WERI-Rb-1 (cell line): ENCODE measurements around the gene ACKR3.

Experiments
- DNase-seq: peaks from one replicate; pipeline ENCODE4 v3.0.0-alpha.2; 2020
- H3K27ac ChIP-seq: fragments of 250-450 bp; sonication (Bioruptor Pico); 2 replicates; pipeline ENCODE4 v1.5.1; 2020; ENCODE audit warnings: mild to moderate bottlenecking, moderate library complexity
- H3K27me3 ChIP-seq: fragments of 250-450 bp; sonication (Bioruptor Pico); 2 replicates; pipeline ENCODE4 v1.5.1; 2021; ENCODE audit warnings: mild to moderate bottlenecking, low read depth, moderate library complexity; ENCODE audit not compliant: insufficient read depth, severe bottlenecking
- H3K36me3 ChIP-seq: fragments of 250-450 bp; sonication (Bioruptor Pico); 2 replicates; pipeline ENCODE4 v1.5.1; 2020; ENCODE audit warnings: mild to moderate bottlenecking, moderate library complexity
- H3K4me3 ChIP-seq: 2 replicates; pipeline ENCODE4 v1.5.1; 2011; ENCODE audit warnings: low read depth, mild to moderate bottlenecking, control low read depth, low read length
- H3K9me3 ChIP-seq: fragments of 250-450 bp; sonication (Bioruptor Pico); 2 replicates; pipeline ENCODE4 v1.5.1; 2021; ENCODE audit warnings: mild to moderate bottlenecking, moderate library complexity; ENCODE audit not compliant: severe bottlenecking
- TF ChIP-seq, protein P1 (sequence below): IDR thresholded peaks from 2 replicates; pipeline ENCODE4 v1.5.1; 2011; ENCODE audit warnings: low read depth, mild to moderate bottlenecking, control low read depth, inconsistent platforms, low read length

Gene ACKR3

GRCh38 chr2:236627841-236628240, 58.2 kb downstream of the ACKR3 start:
- H3K9me3 ChIP-seq: no peaks in the 10 kb centered on the region
- no peaks in the 10 kb centered on the region for H3K36me3 ChIP-seq
- no peak overlapping the region for H3K4me3 ChIP-seq
- DNase-seq: no peak
- TF ChIP-seq, protein P1, sequence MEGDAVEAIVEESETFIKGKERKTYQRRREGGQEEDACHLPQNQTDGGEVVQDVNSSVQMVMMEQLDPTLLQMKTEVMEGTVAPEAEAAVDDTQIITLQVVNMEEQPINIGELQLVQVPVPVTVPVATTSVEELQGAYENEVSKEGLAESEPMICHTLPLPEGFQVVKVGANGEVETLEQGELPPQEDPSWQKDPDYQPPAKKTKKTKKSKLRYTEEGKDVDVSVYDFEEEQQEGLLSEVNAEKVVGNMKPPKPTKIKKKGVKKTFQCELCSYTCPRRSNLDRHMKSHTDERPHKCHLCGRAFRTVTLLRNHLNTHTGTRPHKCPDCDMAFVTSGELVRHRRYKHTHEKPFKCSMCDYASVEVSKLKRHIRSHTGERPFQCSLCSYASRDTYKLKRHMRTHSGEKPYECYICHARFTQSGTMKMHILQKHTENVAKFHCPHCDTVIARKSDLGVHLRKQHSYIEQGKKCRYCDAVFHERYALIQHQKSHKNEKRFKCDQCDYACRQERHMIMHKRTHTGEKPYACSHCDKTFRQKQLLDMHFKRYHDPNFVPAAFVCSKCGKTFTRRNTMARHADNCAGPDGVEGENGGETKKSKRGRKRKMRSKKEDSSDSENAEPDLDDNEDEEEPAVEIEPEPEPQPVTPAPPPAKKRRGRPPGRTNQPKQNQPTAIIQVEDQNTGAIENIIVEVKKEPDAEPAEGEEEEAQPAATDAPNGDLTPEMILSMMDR: no peak
- H3K27ac ChIP-seq: no peak overlapping the region
- H3K27me3 ChIP-seq: no peaks in the 10 kb centered on the region

- TF ChIP-seq, protein P1: no peak
- Histone ChIP-seq H3K9me3 (no peaks in the 10 kb centered on the region), H3K27ac (no peak overlapping the region), H3K4me3 (no peak overlapping the region), H3K27me3 (no peaks in the 10 kb centered on the region), H3K36me3 (no peaks in the 10 kb centered on the region)
- no peak for DNase-seq
Observed at GRCh38 chr2:236628256-236628901, 58.8 kb downstream of the ACKR3 start.

DNA sequence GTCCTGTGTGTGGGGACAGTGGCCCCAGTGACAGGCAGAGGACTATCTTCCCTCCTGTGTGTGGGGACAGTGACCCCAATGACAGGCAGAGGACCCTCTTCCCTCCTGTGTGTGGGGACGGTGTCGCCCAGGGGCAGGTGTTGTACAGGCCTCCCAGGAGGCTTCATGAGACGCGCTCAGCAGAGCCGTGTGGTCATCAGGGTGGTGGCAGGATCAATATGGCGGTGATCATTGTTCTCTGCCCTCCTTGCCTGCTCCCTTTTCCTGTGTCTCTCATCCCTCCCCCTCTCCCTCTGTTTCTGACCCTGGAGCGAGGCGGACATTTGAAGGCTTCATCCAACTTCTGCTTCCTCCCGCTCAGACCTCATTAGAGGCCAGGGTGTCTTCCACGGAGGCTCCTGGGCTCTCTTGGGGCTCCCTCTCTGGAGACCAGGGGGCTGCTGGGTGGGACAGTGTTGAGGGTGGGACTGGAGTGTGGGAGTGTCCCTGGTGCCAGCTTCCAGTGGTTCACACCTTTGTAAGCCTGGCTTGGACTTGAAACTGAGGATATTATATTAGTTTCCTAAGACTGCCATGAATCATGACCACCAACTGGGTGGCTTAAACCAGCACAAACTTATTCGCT, 59.5 kb downstream of the ACKR3 start:
- no peaks in the 10 kb centered on the region for H3K27me3 ChIP-seq
- TF ChIP-seq, protein P1: no peak
- no peaks in the 10 kb centered on the region for H3K36me3 ChIP-seq

DNA sequence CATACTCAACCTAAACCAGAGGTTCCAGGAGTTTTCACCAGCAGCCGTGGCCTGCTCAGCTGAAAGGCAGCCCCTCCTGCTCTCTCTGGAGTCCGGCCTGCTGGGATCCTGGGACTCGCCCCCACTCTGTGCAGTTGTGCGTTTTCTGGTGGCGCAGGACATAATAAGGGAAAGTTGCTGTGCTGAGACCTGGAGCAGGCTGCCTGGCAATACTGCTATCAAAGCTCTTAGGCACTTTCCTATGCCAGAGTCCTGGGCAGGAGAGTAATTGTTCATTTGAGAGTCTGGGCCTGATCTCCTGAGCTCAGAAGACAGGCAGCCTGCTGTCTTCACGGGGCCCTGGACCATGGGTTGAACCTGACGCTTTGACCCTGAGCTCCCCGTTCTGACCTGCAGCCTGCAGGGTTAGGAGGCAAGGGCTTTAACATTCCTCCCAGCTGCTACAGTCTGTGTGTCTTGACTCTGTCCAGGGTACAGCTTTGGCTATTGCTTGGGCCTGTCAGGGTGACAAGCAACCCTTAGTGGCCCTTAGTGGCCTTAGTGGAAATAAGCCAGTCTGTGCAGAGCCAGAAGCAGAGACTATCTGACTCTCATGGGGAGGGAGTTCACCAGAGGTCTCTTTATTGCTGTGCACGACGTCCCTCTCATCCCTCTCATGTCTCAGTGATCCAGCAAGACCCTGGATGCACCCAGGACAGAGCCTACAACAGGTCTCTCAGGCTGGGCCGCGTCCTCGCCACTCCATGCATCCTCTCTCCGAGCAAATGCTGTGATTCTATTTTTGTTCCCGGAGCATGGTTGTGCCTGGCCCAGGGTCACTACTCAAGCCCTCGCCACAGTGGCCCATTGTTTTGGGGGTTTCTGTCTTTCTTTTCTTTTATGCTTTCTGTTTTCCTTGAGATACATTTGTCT, 60.6 kb downstream of the ACKR3 start:
- H3K4me3 ChIP-seq: no peak overlapping the region
- no peaks in the 10 kb centered on the region for H3K9me3 ChIP-seq
- no peaks in the 10 kb centered on the region for H3K27me3 ChIP-seq
- no peak for DNase-seq
- TF ChIP-seq, protein P1: no peak
- H3K36me3 ChIP-seq: no peaks in the 10 kb centered on the region
- no peak overlapping the region for H3K27ac ChIP-seq

More for the DNA sequence above, 59.5 kb downstream of the ACKR3 start:
- no peak overlapping the region for H3K4me3 ChIP-seq
- no peak overlapping the region for H3K27ac ChIP-seq
- H3K9me3 ChIP-seq: no peaks in the 10 kb centered on the region
- no peak for DNase-seq

GRCh38 chr2:236631281-236631855, 61.7 kb downstream of the ACKR3 start:
- DNase-seq: no peak
- Histone ChIP-seq H3K27ac (no peak overlapping the region), H3K4me3 (no peak overlapping the region), H3K27me3 (no peaks in the 10 kb centered on the region), H3K9me3 (no peaks in the 10 kb centered on the region), H3K36me3 (no peaks in the 10 kb centered on the region)
- TF ChIP-seq, protein P1: no peak
